HepG2 (cell line): ENCODE results near the gene SRCAP. TPM values are rescaled to one million over a fixed set of nuclear protein-coding genes. Genes with fewer than 3 reads are reported as not detected.
A peak's percentile ranks its signal among the peaks of the same experiment; 100 is the strongest.

Source experiments
- ARNT ChIP-seq: fragments of 450-650 bp; IDR thresholded peaks from 2 replicates; pipeline ENCODE4 v1.6.1; 2017
- ATF1 ChIP-seq: IDR thresholded peaks from 2 replicates; pipeline ENCODE4 v1.6.1; 2016; ENCODE audit warnings: mild to moderate bottlenecking, control low read depth
- CC2D1A ChIP-seq: sonication (generic); formaldehyde crosslinking; IDR thresholded peaks from 2 replicates; pipeline ENCODE4 v1.8.1; 2023; ENCODE audit warnings: mild to moderate bottlenecking, missing genetic modification reagents
- CCDC6 ChIP-seq: sonication (generic); formaldehyde crosslinking; IDR thresholded peaks from 2 replicates; pipeline ENCODE4 v1.8.1; 2022; ENCODE audit warnings: mild to moderate bottlenecking, missing genetic modification reagents, moderate library complexity
- KDM4B ChIP-seq: sonication (generic); formaldehyde crosslinking; IDR thresholded peaks from 2 replicates; pipeline ENCODE4 v1.4.0; 2020; ENCODE audit warnings: missing genetic modification reagents
- KLF12 ChIP-seq: sonication (generic); formaldehyde crosslinking; IDR thresholded peaks from 2 replicates; pipeline ENCODE4 v1.4.0; 2020; ENCODE audit warnings: missing genetic modification reagents, borderline replicate concordance
- MAFG ChIP-seq: sonication (generic); formaldehyde crosslinking; IDR thresholded peaks from 2 replicates; pipeline ENCODE4 v1.5.1; 2020; ENCODE audit warnings: mild to moderate bottlenecking, missing genetic modification reagents
- MIXL1 ChIP-seq: IDR thresholded peaks from 2 replicates; pipeline ENCODE4 v1.6.1; 2016
- REL ChIP-seq: sonication (generic); formaldehyde crosslinking; conservative IDR thresholded peaks from 2 replicates; pipeline ENCODE4 v1.8.0; 2022; ENCODE audit warnings: mild to moderate bottlenecking, missing genetic modification reagents, moderate library complexity
- SALL2 ChIP-seq: sonication (generic); formaldehyde crosslinking; IDR thresholded peaks from 2 replicates; pipeline ENCODE4 v1.8.1; 2023; ENCODE audit warnings: mild to moderate bottlenecking, missing genetic modification reagents, inconsistent platforms
- SMAD3 ChIP-seq: sonication (generic); formaldehyde crosslinking; IDR thresholded peaks from 2 replicates; pipeline ENCODE4 v1.4.0; 2020; ENCODE audit warnings: missing genetic modification reagents
- TAF15 ChIP-seq: fragments of 200-400 bp; formaldehyde crosslinking; IDR thresholded peaks from one replicate; pipeline ENCODE4 v1.6.1; 2018; ENCODE audit warnings: mild to moderate bottlenecking, low read depth, low read length; ENCODE audit not compliant: poor library complexity, severe bottlenecking
- ZFP36L1 ChIP-seq: sonication (generic); formaldehyde crosslinking; IDR thresholded peaks from 2 replicates; pipeline ENCODE4 v1.8.0; 2022; ENCODE audit warnings: mild to moderate bottlenecking, missing genetic modification reagents, moderate library complexity
- ZFP62 ChIP-seq: sonication (generic); formaldehyde crosslinking; IDR thresholded peaks from 2 replicates; pipeline ENCODE4 v1.4.0; 2020; ENCODE audit warnings: missing genetic modification reagents
- ZMYM4 ChIP-seq: sonication (generic); formaldehyde crosslinking; IDR thresholded peaks from 2 replicates; pipeline ENCODE4 v1.8.1; 2023; ENCODE audit warnings: mild to moderate bottlenecking, missing genetic modification reagents
- ZNF33B ChIP-seq: sonication (generic); formaldehyde crosslinking; IDR thresholded peaks from 2 replicates; pipeline ENCODE4 v1.5.1; 2020; ENCODE audit warnings: mild to moderate bottlenecking, missing genetic modification reagents
- ZNF569 ChIP-seq: sonication (generic); formaldehyde crosslinking; IDR thresholded peaks from 2 replicates; pipeline ENCODE4 v1.5.0; 2020; ENCODE audit warnings: mild to moderate bottlenecking, missing genetic modification reagents, moderate library complexity, borderline replicate concordance
- ZNF619 ChIP-seq: sonication (generic); formaldehyde crosslinking; IDR thresholded peaks from 2 replicates; pipeline ENCODE4 v1.4.0; 2020; ENCODE audit warnings: mild to moderate bottlenecking, missing genetic modification reagents
- ZNF788 ChIP-seq: sonication (generic); formaldehyde crosslinking; IDR thresholded peaks from 2 replicates; pipeline ENCODE4 v1.5.0; 2020; ENCODE audit warnings: mild to moderate bottlenecking, missing genetic modification reagents, borderline replicate concordance
- polyA plus RNA-seq, 8 experiments: library from polyadenylated mRNA; depleted of rRNA in 3 of 8; stranded (reverse) in 7 of 8; unstranded in 1 of 8; fragments of >200 nt; fragmentation: Illumina TruSeq in 4 of 8; extraction: Trizol in 4 of 8; gene quantifications; 2 replicates each; pipeline versions ENCODE4 v1.2.1 to v1.2.3, GENCODE V29; 2011 to 2016; ENCODE audit warnings: low read depth in 4 of 8, missing spikeins in 1 of 8, mixed read lengths in 1 of 8; ENCODE audit not compliant: insufficient read depth in 1 of 8
- total RNA-seq, 5 experiments: library from RNA; depleted of rRNA; stranded (reverse); fragments of >200 nt; fragmentation: Illumina TruSeq; extraction: Trizol; gene quantifications; 2 replicates each; pipeline ENCODE4 v1.2.3, GENCODE V29; 2016; ENCODE audit warnings: low read depth in 1 of 5
- TF ChIP-seq, protein P1 (sequence below): sonication (generic); formaldehyde crosslinking; conservative IDR thresholded peaks from 2 replicates; pipeline ENCODE4 v1.4.0; 2020; ENCODE audit warnings: missing genetic modification reagents
- TF ChIP-seq, protein P2 (sequence below): sonication (generic); formaldehyde crosslinking; IDR thresholded peaks from 2 replicates; pipeline ENCODE4 v1.4.0; 2020; ENCODE audit warnings: missing genetic modification reagents, low read depth, mild to moderate bottlenecking, borderline replicate concordance
- TF ChIP-seq, protein P3 (sequence below): sonication (generic); formaldehyde crosslinking; IDR thresholded peaks from 2 replicates; pipeline ENCODE4 v1.8.0; 2022; ENCODE audit warnings: missing genetic modification reagents, low read depth, mild to moderate bottlenecking, borderline replicate concordance
- TF ChIP-seq, protein P4 (sequence below): IDR thresholded peaks from 2 replicates; pipeline ENCODE4 v1.6.1; 2016; ENCODE audit warnings: mild to moderate bottlenecking
- TF ChIP-seq, protein P5 (sequence below): IDR thresholded peaks from 2 replicates; pipeline ENCODE4 v1.6.1; 2016; ENCODE audit warnings: missing compliant biosample characterization, missing genetic modification reagents, borderline replicate concordance

SRCAP gene
- total and polyA plus RNA-seq, 2 of the 13 experiments (the other 11 are each of a cell fraction or from before 2014, with no cell fraction given), result 4.9 to 9.0 TPM

DNA sequence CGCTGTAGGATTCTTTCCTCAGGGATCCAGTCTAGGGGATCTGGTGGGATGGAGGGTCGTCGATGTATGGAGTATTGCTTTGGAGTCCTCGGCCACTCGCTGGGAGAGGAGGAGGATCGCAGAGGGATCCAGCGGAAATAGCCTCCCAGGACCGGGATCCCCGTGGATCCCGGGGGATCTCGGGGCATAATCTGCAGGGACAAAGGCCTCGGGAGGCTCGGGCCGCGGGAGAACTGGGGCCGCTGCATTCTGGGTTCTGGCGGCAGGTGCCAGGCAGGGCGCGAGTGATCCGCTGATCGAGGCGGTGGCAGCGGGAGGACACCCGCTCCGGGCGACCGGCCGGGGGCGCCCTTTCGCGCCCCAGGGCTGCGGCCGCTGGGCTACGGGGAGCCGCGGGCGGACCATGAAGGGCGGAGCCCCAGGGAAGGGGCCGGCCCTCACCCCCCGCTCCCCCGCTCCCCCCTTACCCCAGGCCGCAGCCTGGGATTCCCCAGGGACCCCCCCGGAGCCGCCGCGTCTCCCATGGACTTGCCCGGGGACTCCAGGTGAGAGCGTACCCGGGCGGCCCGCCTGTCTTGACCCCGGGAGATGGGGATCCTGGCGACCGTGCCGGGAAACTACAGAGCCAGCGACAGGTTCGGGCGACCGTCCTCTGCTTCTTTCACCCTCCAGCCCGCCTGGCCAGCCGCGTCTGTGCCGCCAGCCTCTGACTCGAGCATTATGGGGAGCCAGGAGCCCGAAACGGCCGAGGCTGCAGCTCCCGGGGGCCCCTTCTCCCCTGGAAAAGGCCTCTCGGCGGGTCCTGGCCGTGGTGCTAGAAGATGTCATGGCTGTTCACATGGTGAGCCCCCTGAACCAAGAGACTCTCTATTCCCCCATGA is 47.6 kb upstream of the SRCAP start (continued):
- TF ChIP-seq, protein P1, sequence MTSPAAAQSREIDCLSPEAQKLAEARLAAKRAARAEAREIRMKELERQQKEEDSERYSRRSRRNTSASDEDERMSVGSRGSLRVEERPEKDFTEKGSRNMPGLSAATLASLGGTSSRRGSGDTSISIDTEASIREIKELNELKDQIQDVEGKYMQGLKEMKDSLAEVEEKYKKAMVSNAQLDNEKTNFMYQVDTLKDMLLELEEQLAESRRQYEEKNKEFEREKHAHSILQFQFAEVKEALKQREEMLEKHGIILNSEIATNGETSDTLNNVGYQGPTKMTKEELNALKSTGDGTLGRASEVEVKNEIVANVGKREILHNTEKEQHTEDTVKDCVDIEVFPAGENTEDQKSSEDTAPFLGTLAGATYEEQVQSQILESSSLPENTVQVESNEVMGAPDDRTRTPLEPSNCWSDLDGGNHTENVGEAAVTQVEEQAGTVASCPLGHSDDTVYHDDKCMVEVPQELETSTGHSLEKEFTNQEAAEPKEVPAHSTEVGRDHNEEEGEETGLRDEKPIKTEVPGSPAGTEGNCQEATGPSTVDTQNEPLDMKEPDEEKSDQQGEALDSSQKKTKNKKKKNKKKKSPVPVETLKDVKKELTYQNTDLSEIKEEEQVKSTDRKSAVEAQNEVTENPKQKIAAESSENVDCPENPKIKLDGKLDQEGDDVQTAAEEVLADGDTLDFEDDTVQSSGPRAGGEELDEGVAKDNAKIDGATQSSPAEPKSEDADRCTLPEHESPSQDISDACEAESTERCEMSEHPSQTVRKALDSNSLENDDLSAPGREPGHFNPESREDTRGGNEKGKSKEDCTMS (CRISPR knock-in tag), result no peak
- TF ChIP-seq KLF12 (CRISPR knock-in tag), result no peak
- 0 out of 2 replicates have a peak, but pooled peaks have one; percentile 16 for TF ChIP-seq KDM4B (CRISPR knock-in tag)
- TF ChIP-seq ZFP62, result no peak
- TF ChIP-seq, protein P2, sequence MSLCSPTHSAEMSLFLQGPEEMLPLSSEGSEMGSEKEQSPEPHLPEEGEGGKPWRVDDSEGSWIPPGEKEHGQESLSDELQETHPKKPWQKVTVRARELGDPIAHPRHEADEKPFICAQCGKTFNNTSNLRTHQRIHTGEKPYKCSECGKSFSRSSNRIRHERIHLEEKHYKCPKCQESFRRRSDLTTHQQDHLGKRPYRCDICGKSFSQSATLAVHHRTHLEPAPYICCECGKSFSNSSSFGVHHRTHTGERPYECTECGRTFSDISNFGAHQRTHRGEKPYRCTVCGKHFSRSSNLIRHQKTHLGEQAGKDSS (CRISPR knock-in tag), result peak; percentile 36; the same call in 1 of the 2 replicates
- TF ChIP-seq ZNF569, result no peak
- TF ChIP-seq ZFP36L1, result no peak
- no peak for TF ChIP-seq ARNT
- no peak for TF ChIP-seq ATF1 (CRISPR knock-in tag)
- peak; percentile 7; the same call in 1 of the 2 replicates for TF ChIP-seq ZMYM4 (CRISPR knock-in tag)
- no peak for TF ChIP-seq SMAD3 (CRISPR knock-in tag)
- TF ChIP-seq, protein P3, sequence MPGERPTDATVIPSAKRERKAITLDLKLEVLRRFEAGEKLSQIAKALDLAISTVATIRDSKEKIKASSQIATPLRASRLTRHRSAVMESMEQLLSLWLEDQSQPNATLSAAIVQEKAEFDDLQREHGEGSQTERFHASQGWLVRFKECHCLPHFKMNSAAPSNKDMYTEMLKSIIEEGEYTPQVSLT, result no peak
- no peak for TF ChIP-seq TAF15
- TF ChIP-seq ZNF33B (CRISPR knock-in tag), result no peak
- no peak for TF ChIP-seq CCDC6 (CRISPR knock-in tag)
- no peak for TF ChIP-seq REL
- TF ChIP-seq, protein P4, sequence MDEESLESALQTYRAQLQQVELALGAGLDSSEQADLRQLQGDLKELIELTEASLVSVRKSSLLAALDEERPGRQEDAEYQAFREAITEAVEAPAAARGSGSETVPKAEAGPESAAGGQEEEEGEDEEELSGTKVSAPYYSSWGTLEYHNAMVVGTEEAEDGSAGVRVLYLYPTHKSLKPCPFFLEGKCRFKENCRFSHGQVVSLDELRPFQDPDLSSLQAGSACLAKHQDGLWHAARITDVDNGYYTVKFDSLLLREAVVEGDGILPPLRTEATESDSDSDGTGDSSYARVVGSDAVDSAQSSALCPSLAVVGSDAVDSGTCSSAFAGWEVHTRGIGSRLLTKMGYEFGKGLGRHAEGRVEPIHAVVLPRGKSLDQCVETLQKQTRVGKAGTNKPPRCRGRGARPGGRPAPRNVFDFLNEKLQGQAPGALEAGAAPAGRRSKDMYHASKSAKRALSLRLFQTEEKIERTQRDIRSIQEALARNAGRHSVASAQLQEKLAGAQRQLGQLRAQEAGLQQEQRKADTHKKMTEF (CRISPR knock-in tag), result peak; percentile 70; the same call in 1 of the 2 replicates
- no peak for TF ChIP-seq CC2D1A (CRISPR knock-in tag)
- no peak for TF ChIP-seq ZNF619
- peak; percentile 88 for TF ChIP-seq SALL2
- TF ChIP-seq ZNF788 (CRISPR knock-in tag), result no peak
- TF ChIP-seq, protein P5, sequence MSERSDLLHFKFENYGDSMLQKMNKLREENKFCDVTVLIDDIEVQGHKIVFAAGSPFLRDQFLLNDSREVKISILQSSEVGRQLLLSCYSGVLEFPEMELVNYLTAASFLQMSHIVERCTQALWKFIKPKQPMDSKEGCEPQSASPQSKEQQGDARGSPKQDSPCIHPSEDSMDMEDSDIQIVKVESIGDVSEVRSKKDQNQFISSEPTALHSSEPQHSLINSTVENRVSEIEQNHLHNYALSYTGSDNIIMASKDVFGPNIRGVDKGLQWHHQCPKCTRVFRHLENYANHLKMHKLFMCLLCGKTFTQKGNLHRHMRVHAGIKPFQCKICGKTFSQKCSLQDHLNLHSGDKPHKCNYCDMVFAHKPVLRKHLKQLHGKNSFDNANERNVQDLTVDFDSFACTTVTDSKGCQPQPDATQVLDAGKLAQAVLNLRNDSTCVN (CRISPR knock-in tag), result peak; percentile 18; the same call in 1 of the 2 replicates
- no peak for TF ChIP-seq MIXL1 (CRISPR knock-in tag)
- TF ChIP-seq MAFG, result no peak
